ENCODE measurements around the gene PC. TPM values are rescaled to one million over a fixed set of nuclear protein-coding genes. Genes with fewer than 3 reads are reported as not detected.

The PC gene
- total RNA-seq, 4 donors from 2014 or later = 7.3 to 22.5 (median 17.4) TPM

- no peak overlapping the region for H3K4me3 ChIP-seq (ENCODE audit: low read depth, poor library complexity, severe bottlenecking)
- intact Hi-C loops (cut with DNase I; ENCODE audit: low total_unique reads) = no loop called here
- 89 to 90% methylated on average over 6 of the region's 6 CpGs for WGBS, 2 donors
- DNase-seq (ENCODE audit: low spot score in 2 of 2) = no peak
- TF ChIP-seq CTCF (IDR thresholded peaks at IDR 0.05) (no peak), POLR2A (IDR thresholded peaks at IDR 0.05) (no peak)
Measured at GRCh38 chr11:66874232-66874631, 84.0 kb downstream of the PC start.

DNA sequence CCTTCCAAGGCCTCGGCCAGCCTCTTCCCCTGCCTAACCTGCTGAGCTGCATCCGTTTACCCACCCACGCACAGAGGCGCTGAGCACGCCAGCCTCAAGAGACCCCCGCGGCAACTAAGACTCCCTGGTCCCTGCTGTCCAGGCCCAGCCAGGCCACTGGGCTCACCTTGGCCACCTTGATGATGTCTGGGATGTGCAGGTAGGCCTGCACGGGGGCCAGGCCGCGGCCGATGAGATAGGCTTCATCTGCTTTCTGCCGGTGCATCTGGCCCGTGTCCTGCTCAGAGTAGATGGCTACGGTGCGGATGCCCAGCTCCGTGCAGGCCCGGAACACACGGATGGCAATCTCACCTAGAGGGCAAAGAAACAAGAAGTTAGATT is 86.7 kb downstream of the PC start:
- TF ChIP-seq POLR2A (IDR thresholded peaks at IDR 0.05) = no peak
- no peak for TF ChIP-seq CTCF (IDR thresholded peaks at IDR 0.05)
- H3K4me3 ChIP-seq (ENCODE audit: low read depth, poor library complexity, severe bottlenecking) = no peak overlapping the region
- DNase-seq (ENCODE audit: low spot score in 2 of 2) = no peak
- 97% methylated on average over 18 of the region's 18 CpGs for WGBS, 2 donors
- intact Hi-C loops (cut with DNase I; ENCODE audit: low total_unique reads) = no loop called here

DNA sequence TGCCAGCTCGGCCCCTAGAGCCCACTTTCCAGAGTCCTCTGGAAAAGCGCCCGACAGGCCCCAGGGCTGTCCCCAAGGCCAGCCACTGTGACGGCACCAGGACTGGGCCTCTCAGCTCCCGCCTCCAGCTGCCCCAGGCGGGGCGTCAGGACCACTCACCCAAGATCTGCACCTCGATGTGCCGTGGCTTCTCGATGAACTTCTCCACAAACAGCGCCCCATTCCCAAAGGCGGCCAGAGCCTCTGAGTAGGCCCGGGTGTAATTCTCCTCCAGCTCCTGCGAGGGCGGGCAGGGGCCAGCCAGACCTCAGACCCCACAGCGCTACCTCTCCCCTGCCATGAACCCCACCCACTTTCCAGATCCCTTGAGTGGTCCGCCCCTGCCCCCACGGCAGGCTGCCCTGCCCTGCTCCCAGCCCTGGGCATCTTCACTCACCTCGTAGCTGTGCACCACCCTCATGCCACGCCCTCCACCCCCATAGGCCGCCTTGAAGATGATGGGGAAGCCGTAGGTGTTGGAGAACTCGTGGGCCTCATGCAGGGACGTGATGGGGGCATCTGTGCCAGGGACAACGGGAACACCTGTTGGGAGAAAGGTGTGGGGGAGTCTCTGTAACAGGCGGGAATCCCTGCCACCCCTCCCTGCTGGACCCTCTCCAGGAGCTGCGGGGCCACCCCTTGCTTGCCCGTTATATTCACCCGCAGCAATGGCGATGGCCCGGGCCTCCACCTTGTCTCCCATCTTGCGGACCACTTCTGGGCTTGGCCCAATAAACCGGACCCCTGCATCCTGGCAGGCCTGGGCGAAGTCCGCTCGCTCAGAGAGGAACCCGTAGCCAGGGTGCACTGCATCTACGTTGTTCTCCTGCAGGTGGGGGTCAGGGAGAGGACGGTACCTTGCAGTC is 87.3 kb downstream of the PC start:
- 91 to 93% methylated on average over 37 to 39 of the region's 39 CpGs for WGBS, 2 donors
- no peak for DNase-seq (ENCODE audit: low spot score in 2 of 2)
- intact Hi-C loops (cut with DNase I; ENCODE audit: low total_unique reads) = no loop called here
- H3K4me3 ChIP-seq (ENCODE audit: low read depth, poor library complexity, severe bottlenecking) = no peak overlapping the region
- no peak for TF ChIP-seq CTCF (IDR thresholded peaks at IDR 0.05)
- TF ChIP-seq POLR2A (IDR thresholded peaks at IDR 0.05) = no peak

GRCh38 chr11:66870131-66870530 is 88.1 kb downstream of the PC start:
- no peak for DNase-seq (ENCODE audit: low spot score in 2 of 2)
- TF ChIP-seq CTCF (IDR thresholded peaks at IDR 0.05) (no peak), POLR2A (IDR thresholded peaks at IDR 0.05) (no peak)
- 96 to 97% methylated on average over 8 to 14 of the region's 16 CpGs for WGBS, 2 donors
- H3K4me3 ChIP-seq (ENCODE audit: low read depth, poor library complexity, severe bottlenecking) = no peak overlapping the region
- intact Hi-C loops (cut with DNase I; ENCODE audit: low total_unique reads) = no loop called here

DNA sequence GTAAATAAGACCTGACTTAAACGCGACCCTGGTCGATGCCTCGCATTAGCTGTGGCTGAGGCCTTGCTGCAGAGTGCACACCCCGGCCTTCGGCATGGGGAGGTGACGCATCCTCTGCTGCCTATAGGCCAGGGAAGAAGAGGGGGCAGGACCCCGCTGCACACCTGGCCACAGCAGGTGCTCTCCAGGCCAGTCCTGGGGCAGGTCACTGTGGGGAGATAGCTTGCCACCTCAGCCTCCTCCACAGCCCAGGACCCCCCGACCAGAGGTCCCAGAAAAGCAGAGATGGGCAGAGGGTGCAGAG is 88.7 kb downstream of the PC start:
- intact Hi-C loops (cut with DNase I; ENCODE audit: low total_unique reads) = no loop called here
- TF ChIP-seq POLR2A (IDR thresholded peaks at IDR 0.05) (no peak), CTCF (IDR thresholded peaks at IDR 0.05) (no peak)
- H3K4me3 ChIP-seq (ENCODE audit: low read depth, poor library complexity, severe bottlenecking) = no peak overlapping the region
- 95 to 98% methylated on average over 8 to 9 of the region's 9 CpGs for WGBS, 2 donors
- no peak for DNase-seq (ENCODE audit: low spot score in 2 of 2)

All from lower leg skin (tissue), 4 donors.